GM18909 (cell line): ENCODE results near the gene BLOC1S3.

Experiments
- ATAC-seq: cut with Tn5 transposase; IDR thresholded peaks from one replicate; pipeline ENCODE4 v1.9.1; 2021; ENCODE audit warnings: mild to moderate bottlenecking; ENCODE audit not compliant: unreplicated experiment, poor library complexity

Gene BLOC1S3

GRCh38 chr19:45145270-45146189 lies 33.1 kb upstream of the BLOC1S3 start:
- no peak for ATAC-seq

- no peak for ATAC-seq
Measured at GRCh38 chr19:45146251-45146650, 32.3 kb upstream of the BLOC1S3 start.

DNA sequence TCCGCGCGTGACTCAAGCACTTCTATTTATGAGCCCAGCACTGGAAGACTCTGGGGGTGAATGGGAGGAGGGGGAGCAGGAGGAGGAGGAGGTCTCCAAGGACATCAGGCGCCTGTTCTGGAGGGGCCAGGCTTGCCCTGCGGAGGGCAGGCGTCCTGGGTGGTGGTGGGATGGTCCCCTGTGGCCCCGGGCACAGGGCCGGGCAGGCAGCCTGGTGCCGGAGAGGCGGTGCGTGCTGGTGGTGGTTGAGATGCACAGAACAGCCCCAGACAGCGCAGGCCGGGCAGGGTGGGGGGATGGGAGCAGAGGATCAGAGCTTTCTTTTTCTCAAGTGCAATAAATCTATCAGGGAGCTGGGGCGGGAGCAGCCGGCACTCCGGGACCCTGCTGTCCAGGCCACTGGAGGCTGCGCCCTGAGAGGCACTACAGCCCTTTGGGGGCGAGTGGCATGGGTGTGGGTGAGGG lies 31.8 kb upstream of the BLOC1S3 start:
- no peak for ATAC-seq

DNA sequence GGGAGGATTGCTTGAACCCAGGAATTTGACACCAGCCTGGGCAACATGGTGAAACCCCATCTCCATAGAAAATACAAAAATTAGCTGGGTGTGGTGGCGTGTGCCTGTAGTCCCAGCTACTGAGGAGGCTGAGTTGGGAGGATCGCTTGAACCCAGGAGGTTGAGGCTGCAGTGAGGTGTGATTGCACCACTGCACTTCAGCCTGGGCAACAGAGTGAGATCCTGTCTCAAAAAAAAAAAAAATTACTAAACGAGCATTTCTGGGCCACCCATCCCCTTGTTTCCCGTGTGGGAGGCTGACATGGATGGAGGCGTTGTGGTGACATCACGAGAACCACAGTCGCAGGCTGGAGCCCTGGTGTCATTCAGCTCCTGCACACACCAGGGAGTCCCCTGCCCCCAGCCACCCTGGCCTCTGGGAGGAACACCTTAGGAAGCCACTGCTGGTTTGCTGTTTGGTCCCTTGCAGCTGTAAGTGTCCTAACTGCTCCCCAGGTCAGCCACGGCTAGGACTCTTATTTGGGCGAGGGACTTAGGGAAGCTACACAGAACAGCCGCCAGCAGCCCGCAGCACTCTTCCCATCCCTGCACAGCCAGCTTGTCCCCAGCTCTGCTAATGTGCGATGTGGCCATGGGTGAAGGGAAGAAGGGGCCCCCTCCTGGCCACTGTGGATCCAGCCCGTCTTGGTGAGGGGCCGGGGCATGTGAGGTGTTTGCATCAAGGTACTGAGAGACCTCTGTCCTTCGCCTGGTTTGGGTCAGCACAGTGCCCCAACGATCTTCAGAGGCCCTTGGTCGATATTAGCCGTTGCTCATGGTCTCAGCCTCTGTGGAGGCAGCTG lies 30.5 kb upstream of the BLOC1S3 start:
- ATAC-seq = no peak

DNA sequence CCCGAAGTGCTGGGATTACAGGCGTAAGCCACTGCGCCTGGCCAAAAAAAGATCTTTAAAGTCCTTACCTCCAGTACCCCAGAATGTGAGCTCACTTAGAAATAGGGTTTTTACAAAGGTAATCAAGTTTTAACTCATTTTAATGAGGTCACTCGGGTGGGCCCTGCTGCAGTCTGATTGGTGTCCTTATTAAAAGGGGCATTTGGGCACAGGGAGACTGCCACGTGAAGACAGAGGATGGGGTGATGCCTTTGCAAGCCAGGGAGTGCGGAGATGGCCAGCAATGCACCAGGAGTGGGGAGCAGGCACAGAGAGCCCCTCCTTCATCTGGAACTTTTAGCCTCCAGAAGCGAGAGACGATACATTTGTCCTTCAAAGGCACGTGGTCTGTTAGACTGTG lies 29.5 kb upstream of the BLOC1S3 start:
- ATAC-seq = no peak

GRCh38 chr19:45150180-45150579 lies 28.4 kb upstream of the BLOC1S3 start:
- ATAC-seq = no peak

DNA sequence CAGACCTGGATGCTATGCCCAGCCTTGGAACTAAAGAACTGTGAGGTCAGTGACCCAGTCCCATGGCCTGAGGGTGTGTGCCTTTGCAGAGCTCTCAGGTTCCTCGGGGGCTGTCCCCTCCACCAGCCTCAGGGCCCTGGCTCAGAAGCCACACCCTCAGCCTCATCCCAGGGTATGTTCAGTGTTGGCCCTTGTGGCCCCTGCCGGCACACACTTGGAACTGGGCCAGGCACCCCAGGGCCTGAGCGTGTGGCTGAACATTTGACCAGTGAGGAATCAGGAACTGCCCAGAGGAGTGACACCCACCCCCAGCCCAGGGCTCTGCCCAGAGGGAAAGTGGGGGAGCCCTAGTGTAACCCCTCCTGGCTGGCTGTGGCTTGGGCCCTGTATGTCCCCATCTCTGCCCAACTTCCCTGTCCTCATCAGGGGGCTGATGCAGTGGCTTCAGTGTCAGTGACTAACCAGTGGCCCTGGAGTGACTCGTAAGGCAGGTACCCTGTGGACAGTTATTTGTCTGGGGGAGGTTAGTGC lies 27.8 kb upstream of the BLOC1S3 start:
- no peak for ATAC-seq

DNA sequence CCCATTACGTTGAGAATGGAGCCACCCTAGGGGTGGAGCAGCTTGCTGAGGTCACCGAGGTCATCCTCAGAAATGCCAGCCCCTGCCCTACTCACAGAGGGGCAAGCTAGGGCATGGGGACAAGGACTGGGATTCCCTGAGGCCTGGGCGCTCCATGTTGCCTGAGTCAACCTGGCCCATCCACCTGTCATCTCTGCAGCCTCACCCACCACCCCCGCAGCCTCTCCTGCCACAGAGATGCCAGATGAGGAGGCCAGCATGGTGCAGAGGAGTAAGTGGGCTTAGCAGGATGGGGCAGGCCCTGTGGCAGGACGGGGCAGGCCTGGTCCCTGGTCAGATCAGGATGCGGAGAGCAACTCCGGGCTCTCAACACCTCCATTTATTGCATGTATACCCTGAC lies 27.3 kb upstream of the BLOC1S3 start:
- ATAC-seq = no peak

- ATAC-seq = no peak
Measured at GRCh38 chr19:45151821-45152503, 26.6 kb upstream of the BLOC1S3 start.

GRCh38 chr19:45152504-45153338 lies 25.9 kb upstream of the BLOC1S3 start:
- no peak for ATAC-seq

- ATAC-seq = no peak
Measured at GRCh38 chr19:45153339-45154063, 25.1 kb upstream of the BLOC1S3 start.

DNA sequence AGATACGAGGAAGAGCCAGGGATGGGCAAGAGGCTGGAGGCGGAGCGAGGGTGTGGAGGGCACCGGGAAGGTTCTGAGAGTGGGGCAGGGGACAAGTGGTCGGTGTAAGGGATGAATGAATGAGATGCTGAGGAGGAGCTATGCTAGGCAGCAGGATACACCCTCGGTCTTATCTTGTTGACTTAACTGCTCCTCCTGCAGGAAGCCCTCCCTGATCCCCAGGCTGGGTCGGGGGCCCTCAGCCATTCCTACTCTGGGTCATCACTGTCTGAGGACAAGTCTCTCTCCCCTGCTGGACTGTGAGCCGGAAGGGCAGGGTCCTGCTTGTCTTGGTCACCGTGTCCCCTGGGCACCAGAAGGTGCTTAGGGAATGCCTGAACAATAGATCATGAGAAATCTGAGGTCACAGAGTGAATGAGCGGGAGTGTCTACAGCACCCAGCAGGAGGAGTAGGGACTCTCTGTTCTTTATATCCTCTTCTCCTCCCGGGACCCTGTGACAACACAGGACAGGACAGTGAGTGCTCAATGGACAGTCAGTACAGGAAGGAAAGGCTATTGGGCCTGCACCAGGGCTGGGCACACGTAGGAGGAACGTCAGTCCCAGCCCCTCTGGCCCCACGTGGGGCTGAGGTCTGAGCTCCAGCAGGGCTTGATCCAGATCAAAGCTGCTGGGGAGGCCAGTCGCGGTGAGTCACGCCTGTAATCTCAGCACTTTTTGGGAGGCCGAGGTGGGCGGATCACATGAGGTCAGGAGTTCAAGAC lies 24.3 kb upstream of the BLOC1S3 start:
- no peak for ATAC-seq

- no peak for ATAC-seq
Measured at GRCh38 chr19:45156011-45156630, 22.5 kb upstream of the BLOC1S3 start.

- no peak for ATAC-seq
Measured at GRCh38 chr19:45156751-45157150, 21.8 kb upstream of the BLOC1S3 start.

- no peak for ATAC-seq
Measured at GRCh38 chr19:45158503-45159209, 19.9 kb upstream of the BLOC1S3 start.

DNA sequence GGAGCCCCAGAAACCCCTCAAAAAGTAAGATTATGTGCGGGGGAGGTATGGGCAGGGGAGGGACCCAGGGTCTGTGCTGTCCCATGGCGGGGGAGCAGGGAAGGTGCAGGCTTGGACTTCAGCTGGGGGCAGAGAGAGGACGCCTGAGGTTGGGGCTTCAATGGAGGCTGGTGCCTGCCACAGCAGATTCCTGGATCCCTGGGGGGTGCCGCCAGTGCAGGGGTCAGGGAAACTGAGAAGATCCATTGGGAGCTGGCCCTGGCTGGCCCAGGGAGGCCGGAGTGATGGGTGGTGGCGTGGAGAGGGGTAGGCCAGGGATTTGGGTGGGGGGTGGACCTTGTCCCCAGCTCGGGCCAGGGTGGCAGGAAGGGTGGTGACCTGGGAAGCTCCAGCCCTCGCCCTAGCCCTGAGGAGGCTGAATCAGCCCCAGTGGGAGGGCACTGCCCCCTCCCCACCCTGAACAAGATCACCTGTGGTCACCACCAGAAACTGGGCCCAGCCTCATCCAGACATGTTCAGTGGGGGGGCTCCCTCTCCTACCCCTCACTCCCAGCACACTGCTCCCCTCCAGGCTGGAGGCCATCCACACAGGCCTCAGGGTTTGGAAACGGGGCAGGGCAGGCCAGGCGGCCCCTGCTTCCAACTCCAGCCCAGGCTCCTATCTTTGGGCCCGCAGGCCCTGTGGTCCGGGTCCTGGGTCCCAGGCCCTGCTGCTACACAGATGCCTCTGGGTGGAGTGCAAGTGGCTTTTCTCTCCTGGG lies 19.2 kb upstream of the BLOC1S3 start:
- no peak for ATAC-seq

GRCh38 chr19:45159971-45160324 lies 18.6 kb upstream of the BLOC1S3 start:
- ATAC-seq = no peak
